ENCODE data around the gene GBE1.

Gene GBE1

DNA sequence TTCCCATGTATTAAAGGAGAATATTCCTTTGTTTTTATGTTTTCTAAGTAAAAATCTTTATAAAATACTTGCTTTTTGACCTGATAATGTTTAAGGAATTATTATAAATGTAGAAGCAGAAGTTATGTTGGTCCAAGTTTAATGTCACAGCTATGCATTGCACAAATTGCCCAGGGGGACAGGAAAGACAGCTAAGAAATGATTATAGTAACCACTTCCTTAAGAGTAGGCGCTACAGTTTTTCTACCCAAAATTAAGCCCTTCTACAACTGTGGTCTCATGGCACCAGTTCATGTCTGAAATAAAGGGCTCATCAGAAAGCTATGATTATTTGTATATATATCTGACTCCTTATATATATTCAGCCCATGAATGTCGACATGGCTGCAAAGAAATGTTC is 176.4 kb downstream of the GBE1 start:
- TF ChIP-seq, protein P1, sequence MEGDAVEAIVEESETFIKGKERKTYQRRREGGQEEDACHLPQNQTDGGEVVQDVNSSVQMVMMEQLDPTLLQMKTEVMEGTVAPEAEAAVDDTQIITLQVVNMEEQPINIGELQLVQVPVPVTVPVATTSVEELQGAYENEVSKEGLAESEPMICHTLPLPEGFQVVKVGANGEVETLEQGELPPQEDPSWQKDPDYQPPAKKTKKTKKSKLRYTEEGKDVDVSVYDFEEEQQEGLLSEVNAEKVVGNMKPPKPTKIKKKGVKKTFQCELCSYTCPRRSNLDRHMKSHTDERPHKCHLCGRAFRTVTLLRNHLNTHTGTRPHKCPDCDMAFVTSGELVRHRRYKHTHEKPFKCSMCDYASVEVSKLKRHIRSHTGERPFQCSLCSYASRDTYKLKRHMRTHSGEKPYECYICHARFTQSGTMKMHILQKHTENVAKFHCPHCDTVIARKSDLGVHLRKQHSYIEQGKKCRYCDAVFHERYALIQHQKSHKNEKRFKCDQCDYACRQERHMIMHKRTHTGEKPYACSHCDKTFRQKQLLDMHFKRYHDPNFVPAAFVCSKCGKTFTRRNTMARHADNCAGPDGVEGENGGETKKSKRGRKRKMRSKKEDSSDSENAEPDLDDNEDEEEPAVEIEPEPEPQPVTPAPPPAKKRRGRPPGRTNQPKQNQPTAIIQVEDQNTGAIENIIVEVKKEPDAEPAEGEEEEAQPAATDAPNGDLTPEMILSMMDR (IDR thresholded peaks at IDR 0.05; ENCODE audit: low read depth, low read length), result no peak
- no peak for DNase-seq (ENCODE audit: extremely low read depth, low read depth)

GRCh38 chr3:81581966-81582599 is 179.4 kb downstream of the GBE1 start:
- peak; percentile 3 for DNase-seq (ENCODE audit: extremely low read depth, low read depth)
- TF ChIP-seq, protein P1 (IDR thresholded peaks at IDR 0.05; ENCODE audit: low read depth, low read length), result peak; percentile 73

DNA sequence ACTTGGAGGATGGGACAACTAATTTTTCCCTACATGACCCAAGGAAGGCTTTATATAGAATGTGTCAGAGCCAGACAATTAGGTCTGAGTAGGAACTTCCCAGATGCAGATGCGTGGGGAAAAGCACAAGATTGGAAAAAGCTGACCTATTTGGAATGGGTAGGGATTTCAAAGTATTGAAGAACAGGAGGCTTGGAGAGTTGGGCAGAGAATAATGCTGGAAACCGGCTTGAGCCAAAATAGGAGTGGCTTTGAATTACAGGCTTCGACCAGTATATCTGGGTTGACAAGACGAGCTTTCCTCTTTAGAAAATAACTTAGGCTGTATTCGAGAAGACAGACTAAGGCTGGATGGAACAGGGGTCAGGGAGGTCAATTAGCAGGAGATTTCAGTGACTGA is 181.1 kb downstream of the GBE1 start:
- TF ChIP-seq, protein P1 (IDR thresholded peaks at IDR 0.05; ENCODE audit: low read depth, low read length), result no peak
- DNase-seq (ENCODE audit: extremely low read depth, low read depth), result no peak

DNA sequence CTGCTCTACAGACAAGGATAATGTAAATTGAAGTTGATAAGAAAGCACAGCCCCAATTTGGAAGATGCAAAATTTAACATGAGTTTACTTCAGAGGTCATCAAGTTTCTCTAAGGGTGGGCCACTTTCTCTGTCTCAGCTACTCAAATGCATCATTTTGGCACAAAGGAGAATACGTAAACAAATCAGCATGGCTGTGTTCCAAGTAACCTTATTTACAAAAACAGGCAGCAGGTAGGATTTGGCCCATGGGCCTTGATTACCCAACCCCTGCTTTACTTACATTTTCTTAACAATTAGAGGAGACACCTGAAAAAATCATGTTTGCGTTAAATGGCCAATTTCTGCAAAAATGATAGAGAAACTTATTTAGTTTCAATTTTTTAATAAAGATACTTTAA is 181.7 kb downstream of the GBE1 start:
- TF ChIP-seq, protein P1 (IDR thresholded peaks at IDR 0.05; ENCODE audit: low read depth, low read length), result no peak
- DNase-seq (ENCODE audit: extremely low read depth, low read depth), result no peak

- TF ChIP-seq, protein P1 (IDR thresholded peaks at IDR 0.05; ENCODE audit: low read depth, low read length), result no peak
- DNase-seq (ENCODE audit: extremely low read depth, low read depth), result no peak
Observed at GRCh38 chr3:81572201-81572756, 189.2 kb downstream of the GBE1 start.

DNA sequence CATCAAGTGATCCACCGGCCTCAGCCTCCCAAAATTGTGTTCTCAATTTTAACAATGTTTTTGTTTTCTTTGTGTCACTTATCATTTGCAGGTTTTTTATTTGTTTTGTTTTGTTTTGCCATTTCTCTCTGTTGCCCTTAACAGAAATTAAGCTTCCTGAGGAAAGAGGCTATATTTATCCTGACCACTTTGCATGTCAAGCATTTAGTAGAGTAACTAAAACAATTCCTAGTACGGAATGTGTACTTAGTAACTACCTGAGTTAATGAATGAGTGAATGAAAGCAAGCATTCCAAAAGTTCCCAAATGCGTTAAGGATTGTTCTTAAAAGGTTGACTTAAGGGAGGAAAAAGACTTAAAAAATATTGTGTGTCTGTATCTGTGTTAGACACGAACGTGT is 193.1 kb downstream of the GBE1 start:
- TF ChIP-seq, protein P1 (IDR thresholded peaks at IDR 0.05; ENCODE audit: low read depth, low read length), result no peak
- DNase-seq (ENCODE audit: extremely low read depth, low read depth), result no peak

DNA sequence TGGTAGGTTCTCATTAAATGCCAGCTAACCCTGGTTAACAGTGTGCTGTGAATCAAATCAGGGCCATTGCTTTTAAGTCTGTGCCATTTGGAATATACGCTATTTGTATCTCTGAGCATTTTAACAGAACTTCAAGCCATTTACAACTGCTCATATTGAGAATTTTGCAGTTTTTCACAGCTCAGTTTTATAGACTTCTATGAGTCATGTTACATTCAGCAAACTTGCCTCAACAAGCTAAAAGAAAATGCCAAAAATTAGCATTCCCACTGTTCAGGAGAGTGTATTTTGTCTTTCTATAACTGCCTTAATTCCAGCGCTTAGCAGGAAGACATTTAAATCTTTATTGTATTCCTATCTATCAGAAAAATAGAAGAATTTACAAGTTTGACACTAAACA is 196.4 kb downstream of the GBE1 start:
- no peak for DNase-seq (ENCODE audit: extremely low read depth, low read depth)
- TF ChIP-seq, protein P1 (IDR thresholded peaks at IDR 0.05; ENCODE audit: low read depth, low read length), result no peak
